Stimulated activated CD8-positive, alpha-beta memory T cell treated with anti-CD3 and anti-CD28 coated beads, Interleukin-4, amount 100 ng/mL, for 24 hours (primary cell): ENCODE measurements around the gene ATP2C1.
"Not testable (repeated sequence)": the region's sequence is repeated elsewhere in the genome, so short reads cannot be mapped to it uniquely, and the experiment has no call there.

Source experiments
- DNase-seq: peaks from one replicate; pipeline ENCODE4 v3.0.0-alpha.2; 2020; ENCODE audit warnings: low read depth

ATP2C1 gene

DNA sequence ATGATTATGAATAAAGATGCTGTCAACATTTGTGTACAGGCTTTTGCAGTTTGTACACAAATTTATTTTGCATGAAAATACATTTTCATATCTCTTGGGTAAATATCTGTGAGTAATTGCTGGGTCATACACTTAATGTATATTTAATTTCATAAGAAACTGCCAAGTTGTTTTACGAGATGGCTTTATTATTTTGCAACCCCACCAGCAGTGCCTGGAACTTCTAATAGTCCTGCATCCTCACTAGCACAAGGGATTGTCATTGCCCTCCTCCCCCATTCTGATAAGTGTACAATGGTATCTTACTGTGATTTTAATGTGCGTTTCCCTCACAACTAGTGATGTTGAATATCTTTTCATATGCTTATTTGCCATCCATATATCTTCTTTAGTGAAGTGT is 87.6 kb downstream of the ATP2C1 start:
- DNase-seq, result no peak

DNA sequence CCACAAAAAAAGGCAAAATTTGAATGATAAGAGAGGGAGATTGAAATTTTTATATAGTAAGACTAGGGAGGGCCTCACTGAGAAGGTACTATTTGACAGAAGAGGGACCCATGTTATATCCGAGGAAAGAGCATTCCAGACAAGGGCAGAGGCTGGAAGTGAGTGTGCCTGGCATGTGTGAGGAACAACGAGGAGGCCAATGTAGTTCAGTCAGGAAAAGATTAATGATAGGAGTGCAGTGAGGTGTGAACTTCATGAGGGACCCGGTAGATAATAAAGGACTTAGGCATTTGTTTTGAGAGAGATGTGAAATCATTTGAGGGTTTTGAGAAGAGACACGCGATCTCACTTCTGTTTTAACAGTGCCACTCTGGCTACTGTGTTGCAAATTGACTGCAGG is 96.4 kb downstream of the ATP2C1 start:
- DNase-seq, result no peak

DNA sequence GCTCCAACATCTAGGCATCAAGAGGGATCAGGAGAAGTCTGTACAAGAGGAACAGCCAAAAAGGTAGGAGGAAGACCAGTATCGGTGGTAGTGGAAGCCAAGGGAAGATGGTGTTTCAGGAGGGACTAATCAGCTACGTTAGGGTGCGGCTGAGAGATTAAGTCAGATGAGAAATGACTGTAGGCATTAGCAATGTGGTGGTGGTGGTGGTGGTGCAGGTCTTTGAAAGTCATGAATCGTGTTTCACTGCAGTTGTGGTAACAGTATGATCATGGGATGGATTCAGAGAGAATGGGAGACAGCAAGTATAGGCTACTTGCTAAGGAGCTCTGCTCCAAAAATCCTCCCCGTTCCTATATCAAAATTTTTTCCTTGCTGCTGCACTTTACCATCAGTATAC is 97.2 kb downstream of the ATP2C1 start:
- no peak for DNase-seq

DNA sequence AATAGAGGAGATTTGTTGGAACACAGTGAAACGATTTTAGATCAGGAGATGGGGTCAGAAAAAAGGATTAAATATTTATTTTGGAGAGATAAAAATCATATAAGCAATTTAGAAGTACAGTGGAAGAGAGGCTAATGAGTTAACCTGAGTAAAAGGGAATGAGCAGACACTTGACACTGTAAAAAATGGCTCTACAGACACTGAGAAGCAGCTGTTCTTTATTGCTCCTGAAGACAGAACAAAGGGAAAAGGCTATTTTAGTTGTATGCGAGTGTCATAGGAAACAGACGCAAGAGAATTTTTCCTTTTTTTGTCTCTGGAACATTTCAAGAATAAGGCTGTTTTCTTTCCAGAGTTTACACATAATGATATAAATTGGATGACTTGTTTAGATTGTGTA is 98.5 kb downstream of the ATP2C1 start:
- no peak for DNase-seq

DNA sequence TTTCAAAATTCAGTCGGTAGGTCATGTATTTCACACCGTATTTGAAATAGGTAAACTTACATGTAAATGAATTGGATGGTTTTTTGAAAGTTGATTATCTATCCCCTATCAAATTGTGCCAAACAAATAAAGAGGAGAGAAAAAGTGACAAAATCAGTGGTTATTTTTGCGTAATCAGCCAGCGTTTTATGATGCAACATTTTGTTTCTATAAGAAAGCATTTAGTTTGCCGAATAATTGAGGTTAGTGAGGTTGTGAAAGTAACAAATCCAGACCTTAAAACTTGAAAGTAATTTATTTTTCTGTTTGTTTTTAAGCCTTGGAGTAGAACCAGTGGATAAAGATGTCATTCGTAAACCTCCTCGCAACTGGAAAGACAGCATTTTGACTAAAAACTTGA is 103.4 kb downstream of the ATP2C1 start:
- no peak for DNase-seq

DNA sequence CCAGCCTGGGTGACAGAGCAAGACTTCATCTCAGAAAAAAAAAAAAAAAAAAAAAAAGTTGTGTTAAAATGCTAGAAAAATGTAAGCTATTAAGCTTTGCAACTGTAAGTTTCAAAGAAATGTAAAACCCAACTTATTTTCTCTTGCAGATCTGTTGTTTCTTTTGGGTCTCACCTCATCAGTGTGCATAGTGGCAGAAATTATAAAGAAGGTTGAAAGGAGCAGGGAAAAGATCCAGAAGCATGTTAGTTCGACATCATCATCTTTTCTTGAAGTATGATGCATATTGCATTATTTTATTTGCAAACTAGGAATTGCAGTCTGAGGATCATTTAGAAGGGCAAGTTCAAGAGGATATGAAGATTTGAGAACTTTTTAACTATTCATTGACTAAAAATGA is 107.2 kb downstream of the ATP2C1 start:
- DNase-seq, result no peak

DNA sequence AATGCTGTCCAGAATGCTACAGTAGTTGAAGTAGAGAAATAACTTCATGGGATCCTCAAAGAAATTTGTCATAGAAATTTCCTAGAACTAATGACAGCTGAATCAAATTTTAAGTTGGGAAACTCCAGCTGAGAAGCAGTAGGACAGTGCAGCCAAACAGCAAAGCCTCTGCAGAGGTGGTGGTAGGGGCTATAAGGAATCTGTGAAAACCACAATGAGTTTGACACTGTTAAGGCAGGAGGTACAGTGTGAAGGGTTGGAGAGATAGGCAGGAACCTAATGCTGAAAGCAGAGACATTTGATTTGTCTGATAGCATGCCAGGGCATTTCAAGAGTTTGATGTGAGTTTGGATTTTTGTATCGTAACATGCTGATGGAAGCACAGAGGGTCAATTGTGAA is 110.7 kb downstream of the ATP2C1 start:
- no peak for DNase-seq

DNA sequence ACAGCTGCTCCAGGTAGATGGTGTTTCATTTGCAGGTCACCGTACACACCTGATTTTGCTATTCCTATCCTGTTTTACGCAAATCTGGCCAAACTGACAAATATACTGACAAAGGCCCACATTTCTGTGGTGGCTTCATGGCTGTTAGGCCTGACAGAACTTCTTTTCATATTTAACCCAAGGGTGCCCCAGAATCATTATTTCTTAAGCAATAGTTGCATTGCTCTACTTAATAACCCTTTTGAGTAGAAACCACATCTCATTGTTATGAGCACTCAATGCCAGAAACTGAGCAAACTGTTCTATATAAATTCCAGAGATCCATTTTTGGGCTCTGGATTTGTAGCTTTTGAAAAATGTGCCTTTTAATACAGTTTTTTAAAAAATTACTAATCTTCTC is 113.4 kb downstream of the ATP2C1 start:
- DNase-seq, result no peak

DNA sequence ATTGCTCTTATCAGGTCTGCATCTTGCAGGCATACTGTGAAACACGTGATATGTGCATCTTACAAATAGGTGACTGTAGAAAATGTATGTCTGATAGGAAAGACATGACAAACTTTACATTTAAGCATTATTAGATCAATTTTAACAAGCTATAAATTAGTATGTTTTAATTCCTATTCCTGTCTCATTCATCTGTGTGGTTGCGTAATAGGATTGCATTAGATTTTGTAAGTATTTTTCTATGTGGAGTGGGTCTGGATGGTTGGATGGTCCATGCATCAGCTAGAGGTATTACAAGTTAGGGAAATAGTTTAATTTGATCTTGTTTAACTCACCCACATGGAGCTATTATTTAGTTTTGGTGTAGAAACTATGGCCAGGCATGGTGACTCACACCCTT is 113.9 kb downstream of the ATP2C1 start:
- no peak for DNase-seq

DNA sequence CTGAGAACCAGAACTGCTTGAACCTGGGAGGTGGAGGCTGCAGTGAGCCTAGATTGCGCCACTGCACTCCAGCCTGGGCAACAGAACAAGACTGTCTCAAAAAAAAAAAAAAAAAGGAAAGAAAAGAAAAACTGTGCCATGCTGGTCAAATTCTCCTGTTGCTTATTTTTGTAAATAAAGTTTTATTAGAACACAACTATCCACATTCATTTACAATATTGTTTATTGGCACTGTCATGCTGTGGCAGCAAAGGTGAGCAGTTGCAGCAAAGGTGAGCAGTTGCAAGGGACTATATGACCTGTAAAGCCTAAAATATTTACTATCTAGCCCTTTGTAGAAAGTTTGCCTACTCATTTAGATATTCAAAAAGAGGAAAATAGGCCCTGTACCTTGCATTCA is 114.4 kb downstream of the ATP2C1 start:
- no peak for DNase-seq

DNA sequence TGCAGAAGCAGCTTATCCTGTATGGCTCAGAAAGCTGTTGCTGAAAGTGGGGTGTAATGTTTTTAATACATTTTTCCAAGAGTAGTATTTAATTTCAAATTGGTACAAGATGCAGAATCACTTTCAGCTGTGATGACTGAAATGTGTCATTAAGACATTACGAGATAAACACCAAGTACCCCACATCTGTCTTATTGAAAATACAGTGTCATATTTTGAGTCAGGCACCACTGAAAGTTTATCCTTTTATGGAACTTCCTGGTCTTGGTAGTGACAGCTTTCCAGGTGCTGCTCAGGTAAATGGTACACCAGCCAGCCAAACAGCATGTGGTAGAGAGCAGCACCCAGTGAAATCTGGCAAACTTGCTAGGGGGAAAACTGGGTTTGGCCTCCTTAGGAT is 115.8 kb downstream of the ATP2C1 start:
- no peak for DNase-seq

DNA sequence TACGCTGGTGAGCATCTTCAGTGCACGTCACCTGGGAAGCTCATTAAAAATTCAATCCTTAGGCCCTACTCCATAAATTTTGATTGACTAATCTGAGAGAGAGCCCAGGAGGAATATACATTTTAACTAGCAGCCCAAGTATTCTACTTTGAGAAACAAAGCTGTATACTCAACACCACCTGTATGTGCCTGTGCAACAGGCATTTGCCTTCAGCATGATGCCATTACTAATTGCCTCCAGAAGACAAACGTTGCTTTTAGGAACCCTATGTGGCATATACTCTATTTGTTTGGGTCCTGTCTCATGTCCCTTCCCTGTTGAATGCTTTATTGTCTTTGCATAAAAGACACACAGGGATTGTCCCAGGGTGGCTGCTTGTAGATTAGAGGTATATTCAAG is 125.1 kb downstream of the ATP2C1 start:
- no peak for DNase-seq

DNA sequence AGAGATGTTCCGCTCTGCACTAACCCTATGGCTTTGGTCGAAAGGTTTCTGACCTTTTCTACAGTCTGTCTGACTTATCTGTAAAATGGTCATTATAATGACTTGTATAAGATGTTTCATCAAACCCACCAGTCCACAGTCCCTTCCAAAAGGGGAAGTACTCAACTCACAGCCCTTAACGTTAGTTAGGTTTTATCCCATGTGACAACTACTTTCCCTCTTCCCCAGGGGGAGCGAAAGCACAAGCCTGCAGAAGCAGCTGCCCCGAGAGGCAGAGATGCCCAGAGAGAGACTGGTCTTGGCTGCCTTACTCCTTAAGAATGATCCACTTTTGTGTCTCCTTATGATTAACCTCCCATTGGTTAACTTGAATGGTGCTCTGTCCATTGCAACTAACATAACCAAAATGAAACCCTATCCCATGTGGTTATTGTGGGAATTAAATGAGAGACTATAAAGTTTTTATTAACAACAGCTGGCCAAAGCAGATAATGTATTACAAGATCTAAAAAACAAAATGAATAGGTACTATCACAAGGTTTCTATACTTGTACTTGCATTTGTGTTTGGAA is 126.3 kb downstream of the ATP2C1 start:
- DNase-seq, result no peak

DNA sequence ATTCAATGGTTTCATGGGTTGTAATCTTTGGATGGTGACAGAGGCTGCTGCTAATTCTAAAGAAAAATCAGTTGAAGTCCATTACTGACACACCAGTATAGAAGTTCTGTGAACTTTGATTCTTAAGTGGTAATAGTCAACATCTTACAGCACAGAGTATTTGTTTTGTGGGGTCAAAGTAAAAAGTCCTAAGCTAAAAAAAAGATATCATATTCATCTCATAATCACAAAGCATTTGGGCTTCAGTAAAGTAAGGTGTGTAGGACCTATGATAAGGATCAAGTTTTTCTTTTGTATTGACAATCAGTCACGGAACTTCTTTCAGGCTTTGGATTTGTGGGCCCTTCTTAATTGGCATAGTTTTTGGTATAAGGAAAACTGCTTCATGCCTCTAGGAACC is 131.7 kb downstream of the ATP2C1 start:
- no peak for DNase-seq

DNA sequence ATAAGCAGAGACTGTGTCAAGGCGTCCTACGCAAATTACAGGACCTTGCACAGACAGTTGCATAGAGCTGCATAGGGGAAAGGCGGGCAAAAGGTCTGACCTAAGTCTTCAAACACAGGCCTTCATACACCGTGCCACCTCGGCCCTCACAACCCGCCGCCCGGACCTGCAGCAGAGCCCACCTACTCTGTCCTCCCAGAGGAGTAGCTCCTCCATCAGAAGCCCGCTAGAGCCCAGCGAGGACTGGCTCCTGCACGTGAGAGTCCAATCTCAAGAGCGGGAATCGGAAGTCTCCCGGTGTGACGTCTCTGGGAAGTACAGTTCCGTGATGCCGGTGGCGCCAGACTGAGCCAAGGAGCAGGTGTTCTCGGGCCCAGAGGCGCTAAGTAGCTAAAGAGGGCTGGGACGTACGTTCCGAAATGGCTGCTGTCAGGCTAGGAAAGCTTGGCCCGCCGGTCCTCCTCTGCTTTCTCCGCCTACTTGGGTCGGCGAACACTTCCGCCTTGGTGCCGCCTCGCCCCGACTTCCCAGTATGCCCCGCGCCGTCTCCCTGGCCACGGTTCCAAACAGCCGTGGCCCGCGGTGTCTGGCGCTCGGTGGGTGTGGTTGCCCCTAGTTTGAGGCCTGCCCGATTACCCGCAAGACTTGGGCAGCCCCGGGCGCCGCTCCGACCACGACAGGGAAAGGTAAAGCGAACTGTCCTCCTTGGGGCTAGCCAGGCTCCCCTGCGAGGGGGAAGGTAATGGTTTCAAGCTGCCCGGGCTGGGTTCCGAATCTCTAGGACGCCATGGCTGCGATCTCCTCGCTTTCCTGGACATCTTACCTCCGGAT is 132.7 kb downstream of the ATP2C1 start, which contains the start of the genes ASTE1 and NEK11:
TSS of gene ASTE1 (minus strand) at position 505 of the 831 bp plus-strand sequence. CDS start 1,519 bp downstream, outside the sequence.
TSS of gene NEK11 (plus strand) at position 557 of the 831 bp plus-strand sequence. CDS start 2,832 bp downstream, outside the sequence.
- peak; percentile 86 for DNase-seq

DNA sequence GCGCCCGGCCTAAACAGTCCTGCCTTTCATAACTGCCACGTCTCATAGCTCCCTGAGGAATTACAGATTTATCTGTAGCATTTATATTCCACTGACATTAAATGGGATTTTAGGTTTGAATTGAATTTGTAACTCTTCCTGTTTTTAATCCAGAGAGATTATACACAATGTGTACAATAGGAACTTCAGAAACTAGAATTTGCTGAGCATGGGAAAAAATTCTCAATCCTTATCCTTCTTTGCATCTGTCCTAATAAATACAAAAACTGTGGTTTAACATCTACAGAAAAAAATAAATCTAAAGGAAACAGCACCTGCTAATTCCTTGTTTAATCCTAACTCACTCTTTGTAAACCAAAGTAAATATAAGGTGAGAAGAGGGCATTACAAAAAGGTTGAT is 135.0 kb downstream of the ATP2C1 start:
- no peak for DNase-seq

DNA sequence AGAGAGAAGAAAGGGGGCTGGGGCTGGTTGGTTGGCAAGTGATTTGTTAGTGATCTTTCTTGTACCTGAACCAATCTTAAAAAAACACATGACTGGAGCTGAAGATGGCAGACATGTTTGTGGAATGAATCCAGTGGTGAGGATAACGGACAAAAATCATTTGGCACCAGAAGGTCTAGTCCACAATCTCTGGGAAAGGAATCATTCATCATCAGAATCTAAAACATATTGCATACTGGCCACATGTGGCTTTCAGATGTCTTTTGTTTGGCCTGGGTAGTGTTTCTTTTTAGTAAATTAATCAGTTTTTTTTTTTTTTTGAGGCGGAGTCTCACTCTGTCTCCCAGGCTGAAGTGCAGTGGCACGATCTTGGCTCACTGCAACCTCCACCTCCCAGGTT is 137.8 kb downstream of the ATP2C1 start:
- DNase-seq, result no peak

DNA sequence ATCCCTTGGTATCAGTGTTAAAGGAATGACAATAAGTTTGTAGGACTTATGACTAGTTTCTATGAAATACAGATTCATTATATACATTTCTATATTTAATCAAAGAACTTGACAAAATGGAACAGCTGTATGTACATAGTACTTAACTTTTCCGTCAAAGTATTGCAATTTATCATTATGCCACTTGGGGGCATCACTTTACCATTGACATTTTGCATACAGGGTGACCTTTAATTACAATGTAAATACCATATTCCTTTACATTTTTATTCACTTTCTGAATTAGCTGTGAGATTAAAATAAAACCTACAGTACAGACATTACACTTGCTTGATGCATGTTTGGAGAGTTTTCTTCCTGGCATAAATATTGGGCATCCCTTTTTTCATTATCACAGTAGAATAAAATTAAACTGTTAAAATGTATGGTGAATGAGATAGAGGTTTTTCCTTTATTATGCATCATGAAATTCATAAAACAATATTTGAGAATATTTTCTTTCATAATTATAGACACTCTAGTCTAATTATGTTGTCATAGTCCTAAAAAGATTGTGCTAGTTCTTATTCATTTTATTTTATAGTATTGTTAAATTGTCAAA is 139.7 kb downstream of the ATP2C1 start:
- DNase-seq, result no peak

DNA sequence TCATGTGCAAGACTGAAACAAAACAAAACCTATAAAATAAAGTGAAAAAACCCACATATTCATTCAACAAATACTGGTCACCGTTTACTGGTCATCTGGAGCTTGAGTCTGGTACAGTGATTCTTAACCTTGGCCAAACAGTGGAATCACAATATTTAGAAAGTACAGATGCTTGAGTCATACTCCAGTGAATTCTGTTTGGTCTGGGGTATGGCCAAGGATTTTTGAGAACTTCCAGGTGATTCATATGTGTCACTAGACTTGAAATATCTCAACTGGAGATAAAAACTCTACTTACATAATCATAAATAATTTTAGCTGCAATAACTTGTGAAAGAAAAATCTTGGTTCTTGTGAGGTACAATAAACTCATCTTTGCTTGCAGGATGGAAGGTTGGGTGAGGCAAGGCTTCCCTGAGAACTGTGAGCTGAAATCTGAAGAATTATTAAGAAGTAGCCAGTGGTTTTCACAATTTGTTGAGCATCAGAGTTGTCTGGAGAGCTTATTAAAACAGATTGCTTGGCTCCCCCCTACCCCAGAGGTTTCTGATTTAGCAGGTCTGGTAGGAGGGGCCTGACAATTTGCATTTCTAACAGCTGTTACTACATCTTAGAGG is 142.4 kb downstream of the ATP2C1 start:
- no peak for DNase-seq

DNA sequence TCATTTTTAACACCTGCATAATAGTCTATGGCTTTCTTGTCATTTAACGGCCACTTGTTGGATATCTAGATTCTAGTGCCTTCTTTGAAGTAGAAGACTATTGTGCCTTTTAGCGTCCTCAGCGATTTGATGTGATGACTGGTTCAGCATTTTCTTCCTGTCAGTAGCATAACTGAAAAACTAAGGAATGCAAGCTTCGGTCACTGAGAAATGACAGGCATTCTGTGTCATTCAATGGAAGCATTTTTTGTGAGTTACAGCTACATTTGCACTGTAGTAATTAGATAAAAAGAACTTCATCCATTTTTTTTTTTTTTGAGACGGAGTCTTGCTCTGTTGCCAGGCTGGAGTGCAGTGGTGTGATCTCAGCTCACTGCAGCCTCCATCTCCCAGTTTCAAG is 143.1 kb downstream of the ATP2C1 start:
- no peak for DNase-seq

DNA sequence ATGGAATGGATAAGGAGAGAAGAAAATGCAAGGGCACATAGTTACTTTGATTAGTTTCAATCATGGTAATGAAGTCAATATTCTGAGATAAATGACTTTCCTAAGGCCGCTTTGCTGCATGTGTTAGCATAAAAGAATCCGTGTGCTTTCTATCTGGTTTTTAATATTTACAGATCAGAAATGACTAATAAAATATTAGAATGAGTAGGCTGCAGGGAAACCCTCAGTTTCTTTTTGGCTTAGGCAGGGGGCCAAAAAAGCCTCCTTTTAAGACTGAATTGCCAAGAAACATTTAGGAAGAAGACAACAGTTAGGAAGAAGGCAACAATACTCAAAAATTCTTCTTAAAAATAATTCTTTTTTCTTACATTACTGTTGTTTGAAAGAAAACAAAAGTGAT is 144.4 kb downstream of the ATP2C1 start:
- DNase-seq, result no peak

DNA sequence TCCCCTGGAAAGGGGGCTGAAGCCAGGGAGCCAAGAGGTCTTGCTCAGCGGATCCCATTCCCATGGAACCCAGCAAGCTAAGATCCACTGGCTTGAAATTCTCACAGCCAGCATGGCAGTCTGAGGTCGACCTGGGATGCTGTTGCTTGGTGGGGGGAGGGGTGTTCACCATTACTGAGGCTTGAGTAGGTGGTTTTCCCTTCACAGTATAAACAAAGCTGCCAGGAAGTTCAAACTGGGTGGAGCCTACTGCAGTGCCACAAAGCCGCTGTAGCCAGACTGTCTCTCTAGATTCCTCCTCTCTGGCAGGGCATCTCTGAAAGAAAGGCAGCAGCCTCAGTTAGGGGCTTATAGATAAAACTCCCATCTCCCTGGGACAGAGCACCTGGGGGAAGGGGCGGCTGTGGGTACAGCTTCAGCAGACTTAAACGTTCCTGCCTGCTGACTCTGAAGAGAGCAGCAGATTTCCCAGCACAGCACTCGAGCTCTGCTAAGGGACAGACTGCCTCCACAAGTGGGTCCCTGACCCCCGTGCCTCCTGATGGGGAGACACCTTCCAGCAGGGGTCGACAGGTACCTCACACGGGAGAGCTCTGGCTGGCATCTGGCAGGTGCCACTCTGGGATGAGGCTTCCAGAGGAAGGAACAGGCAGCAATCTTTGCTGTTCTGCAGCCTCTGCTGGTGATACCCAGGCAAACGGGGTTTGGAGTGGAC is 148.5 kb downstream of the ATP2C1 start:
- DNase-seq, result not testable (repeated sequence)
